ENCODE data around the gene ARSD. TPM values are rescaled to one million over a fixed set of nuclear protein-coding genes. Genes with fewer than 3 reads are reported as not detected.

The ARSD gene
- total RNA-seq, 1 experiment from 2014 or later, result 12.7 TPM

DNA sequence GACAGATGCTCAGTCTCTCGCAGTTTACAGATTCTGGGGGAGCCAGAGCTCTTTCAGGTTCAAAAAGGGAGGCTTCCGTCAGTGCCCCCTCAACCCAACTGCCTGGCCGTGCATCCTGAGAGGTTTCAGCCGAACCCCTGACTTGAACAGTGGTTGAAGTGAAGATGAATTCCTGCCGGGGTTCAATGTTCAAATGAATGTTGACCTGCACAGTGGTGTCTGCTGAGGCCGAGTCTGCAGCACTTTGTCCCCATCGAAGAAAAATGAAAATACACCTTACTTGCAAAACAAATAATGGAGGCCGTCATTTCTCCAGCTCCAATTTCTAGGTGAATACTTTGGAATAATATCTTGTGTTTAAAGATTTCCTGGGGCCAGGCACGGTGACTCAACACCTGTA lies 66.7 kb downstream of the ARSD start:
- H3K4me3 ChIP-seq (ENCODE audit: low read depth in 2 of 2, low read length in 2 of 2), result no peak overlapping the region

DNA sequence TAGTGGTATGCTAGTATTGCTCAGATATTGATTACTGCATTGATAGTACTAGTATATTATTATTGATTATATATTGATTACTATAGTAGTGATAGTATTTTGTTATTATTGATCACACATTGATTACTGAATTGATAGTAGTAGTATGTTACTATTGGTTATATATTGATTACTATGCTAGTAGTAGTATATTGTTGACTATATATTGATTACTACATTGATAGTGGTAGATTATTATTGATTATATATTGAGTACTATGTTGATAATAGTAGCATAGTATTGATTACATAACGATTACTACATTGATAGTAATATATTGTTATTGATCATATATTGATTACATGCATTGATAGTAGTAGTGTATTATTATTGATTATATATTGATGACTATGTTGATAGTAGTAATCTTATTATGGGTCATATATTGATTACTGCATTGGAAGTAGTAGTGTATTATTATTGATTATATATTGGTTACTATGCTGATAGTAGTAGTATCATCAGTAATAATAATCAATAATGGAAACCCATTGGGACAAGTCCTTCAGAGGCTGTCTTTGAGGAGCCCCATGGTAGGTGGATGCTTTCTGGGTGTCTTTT lies 69.8 kb downstream of the ARSD start:
- in situ Hi-C loops (cut with HindIII; ENCODE audit: low pct_unique_long_range_greater_than_20kb, low sequenced_read_pairs), result no loop called here
- no peak for ATAC-seq
- CTCF ChIA-PET, result no interaction called here

More for the DNA sequence above, 66.7 kb downstream of the ARSD start:
- in situ Hi-C loops (cut with HindIII; ENCODE audit: low pct_unique_long_range_greater_than_20kb, low sequenced_read_pairs) (no loop called here), intact Hi-C loops (cut with micrococcal nuclease; ENCODE audit: unreplicated experiment) (no loop called here)
- BruUV-seq (replicated peaks), result no TSS peak
- POLR2A ChIA-PET, result no interaction called here
- TF ChIP-seq POLR2AphosphoS5 (IDR thresholded peaks at IDR 0.05; ENCODE audit: low read depth, low read length) (no peak), SIN3A (IDR thresholded peaks at IDR 0.05; ENCODE audit: borderline replicate concordance, insufficient read depth, low read depth, low read length) (no peak), TCF7L2 (IDR thresholded peaks at IDR 0.05; ENCODE audit: low read depth, low read length) (no peak)
- TF ChIP-seq, protein P1, sequence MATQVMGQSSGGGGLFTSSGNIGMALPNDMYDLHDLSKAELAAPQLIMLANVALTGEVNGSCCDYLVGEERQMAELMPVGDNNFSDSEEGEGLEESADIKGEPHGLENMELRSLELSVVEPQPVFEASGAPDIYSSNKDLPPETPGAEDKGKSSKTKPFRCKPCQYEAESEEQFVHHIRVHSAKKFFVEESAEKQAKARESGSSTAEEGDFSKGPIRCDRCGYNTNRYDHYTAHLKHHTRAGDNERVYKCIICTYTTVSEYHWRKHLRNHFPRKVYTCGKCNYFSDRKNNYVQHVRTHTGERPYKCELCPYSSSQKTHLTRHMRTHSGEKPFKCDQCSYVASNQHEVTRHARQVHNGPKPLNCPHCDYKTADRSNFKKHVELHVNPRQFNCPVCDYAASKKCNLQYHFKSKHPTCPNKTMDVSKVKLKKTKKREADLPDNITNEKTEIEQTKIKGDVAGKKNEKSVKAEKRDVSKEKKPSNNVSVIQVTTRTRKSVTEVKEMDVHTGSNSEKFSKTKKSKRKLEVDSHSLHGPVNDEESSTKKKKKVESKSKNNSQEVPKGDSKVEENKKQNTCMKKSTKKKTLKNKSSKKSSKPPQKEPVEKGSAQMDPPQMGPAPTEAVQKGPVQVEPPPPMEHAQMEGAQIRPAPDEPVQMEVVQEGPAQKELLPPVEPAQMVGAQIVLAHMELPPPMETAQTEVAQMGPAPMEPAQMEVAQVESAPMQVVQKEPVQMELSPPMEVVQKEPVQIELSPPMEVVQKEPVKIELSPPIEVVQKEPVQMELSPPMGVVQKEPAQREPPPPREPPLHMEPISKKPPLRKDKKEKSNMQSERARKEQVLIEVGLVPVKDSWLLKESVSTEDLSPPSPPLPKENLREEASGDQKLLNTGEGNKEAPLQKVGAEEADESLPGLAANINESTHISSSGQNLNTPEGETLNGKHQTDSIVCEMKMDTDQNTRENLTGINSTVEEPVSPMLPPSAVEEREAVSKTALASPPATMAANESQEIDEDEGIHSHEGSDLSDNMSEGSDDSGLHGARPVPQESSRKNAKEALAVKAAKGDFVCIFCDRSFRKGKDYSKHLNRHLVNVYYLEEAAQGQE (IDR thresholded peaks at IDR 0.05; ENCODE audit: insufficient read depth in 1 of 2, low read depth in 2 of 2, low read length in 1 of 2), result no peak
- TF ChIP-seq, protein P2, sequence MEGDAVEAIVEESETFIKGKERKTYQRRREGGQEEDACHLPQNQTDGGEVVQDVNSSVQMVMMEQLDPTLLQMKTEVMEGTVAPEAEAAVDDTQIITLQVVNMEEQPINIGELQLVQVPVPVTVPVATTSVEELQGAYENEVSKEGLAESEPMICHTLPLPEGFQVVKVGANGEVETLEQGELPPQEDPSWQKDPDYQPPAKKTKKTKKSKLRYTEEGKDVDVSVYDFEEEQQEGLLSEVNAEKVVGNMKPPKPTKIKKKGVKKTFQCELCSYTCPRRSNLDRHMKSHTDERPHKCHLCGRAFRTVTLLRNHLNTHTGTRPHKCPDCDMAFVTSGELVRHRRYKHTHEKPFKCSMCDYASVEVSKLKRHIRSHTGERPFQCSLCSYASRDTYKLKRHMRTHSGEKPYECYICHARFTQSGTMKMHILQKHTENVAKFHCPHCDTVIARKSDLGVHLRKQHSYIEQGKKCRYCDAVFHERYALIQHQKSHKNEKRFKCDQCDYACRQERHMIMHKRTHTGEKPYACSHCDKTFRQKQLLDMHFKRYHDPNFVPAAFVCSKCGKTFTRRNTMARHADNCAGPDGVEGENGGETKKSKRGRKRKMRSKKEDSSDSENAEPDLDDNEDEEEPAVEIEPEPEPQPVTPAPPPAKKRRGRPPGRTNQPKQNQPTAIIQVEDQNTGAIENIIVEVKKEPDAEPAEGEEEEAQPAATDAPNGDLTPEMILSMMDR (IDR thresholded peaks at IDR 0.05), result no peak
- no peaks in the 10 kb centered on the region for H3K4me1 ChIP-seq (ENCODE audit: control insufficient read depth, insufficient read depth, low read length)
- H3K27me3 ChIP-seq (ENCODE audit: control insufficient read depth, insufficient read depth, low read length), result no peaks in the 10 kb centered on the region
- no peaks in the 10 kb centered on the region for H3K36me3 ChIP-seq (ENCODE audit: control insufficient read depth, insufficient read depth, low read length)
- H3K9me3 ChIP-seq (ENCODE audit: control insufficient read depth, insufficient read depth, low read depth, low read length), result no peaks in the 10 kb centered on the region
- DNase-seq (ENCODE audit: low read depth, low spot score) (no peak), ATAC-seq (no peak)
- H3K27ac ChIP-seq (ENCODE audit: low read length), result no peak overlapping the region
- CTCF ChIA-PET, result no interaction called here

More for the DNA sequence above, 69.8 kb downstream of the ARSD start:
- no peaks in the 10 kb centered on the region for H3K4me1 ChIP-seq (ENCODE audit: control insufficient read depth, insufficient read depth, low read length)
- POLR2A ChIA-PET, result no interaction called here
- H3K27me3 ChIP-seq (ENCODE audit: control insufficient read depth, insufficient read depth, low read length), result no peaks in the 10 kb centered on the region
- H3K36me3 ChIP-seq (ENCODE audit: control insufficient read depth, insufficient read depth, low read length), result no peaks in the 10 kb centered on the region
- no peaks in the 10 kb centered on the region for H3K9me3 ChIP-seq (ENCODE audit: control insufficient read depth, insufficient read depth, low read depth, low read length)
- DNase-seq (ENCODE audit: low read depth, low spot score), result no peak
- BruUV-seq (replicated peaks), result no TSS peak
- intact Hi-C loops (cut with micrococcal nuclease; ENCODE audit: unreplicated experiment), result no loop called here
- H3K4me3 ChIP-seq (ENCODE audit: low read depth in 2 of 2, low read length in 2 of 2), result no peak overlapping the region
- no peak for TF ChIP-seq SIN3A (IDR thresholded peaks at IDR 0.05; ENCODE audit: borderline replicate concordance, insufficient read depth, low read depth, low read length)
- TF ChIP-seq, protein P1 (IDR thresholded peaks at IDR 0.05; ENCODE audit: insufficient read depth in 1 of 2, low read depth in 2 of 2, low read length in 1 of 2), result no peak
- TF ChIP-seq, protein P2 (IDR thresholded peaks at IDR 0.05), result no peak
- TF ChIP-seq POLR2AphosphoS5 (IDR thresholded peaks at IDR 0.05; ENCODE audit: low read depth, low read length), result no peak
- TF ChIP-seq TCF7L2 (IDR thresholded peaks at IDR 0.05; ENCODE audit: low read depth, low read length), result no peak
- no peak overlapping the region for H3K27ac ChIP-seq (ENCODE audit: low read length)
